GM13976 (cell line): ENCODE measurements around the gene ROBO1.

Experiments
- DNase-seq: peaks from one replicate; pipeline ENCODE4 v3.0.0; 2012; ENCODE audit warnings: low spot score
- in situ Hi-C: fragments of 300-500 bp; cut with MboI; formaldehyde crosslinking; loops from one replicate; pipeline ENCODE4 v1.12.0; 2022; ENCODE audit warnings: low sequenced_read_pairs, mixed read lengths, inconsistent platforms; ENCODE audit not compliant: unreplicated experiment
- TF ChIP-seq, protein P1 (sequence below): IDR thresholded peaks from 2 replicates; pipeline ENCODE4 v1.5.1; 2012; ENCODE audit warnings: borderline replicate concordance, mild to moderate bottlenecking; ENCODE audit not compliant: insufficient read depth; ENCODE audit errors: extremely low read depth, missing control alignments, control extremely low read depth

Gene ROBO1

DNA sequence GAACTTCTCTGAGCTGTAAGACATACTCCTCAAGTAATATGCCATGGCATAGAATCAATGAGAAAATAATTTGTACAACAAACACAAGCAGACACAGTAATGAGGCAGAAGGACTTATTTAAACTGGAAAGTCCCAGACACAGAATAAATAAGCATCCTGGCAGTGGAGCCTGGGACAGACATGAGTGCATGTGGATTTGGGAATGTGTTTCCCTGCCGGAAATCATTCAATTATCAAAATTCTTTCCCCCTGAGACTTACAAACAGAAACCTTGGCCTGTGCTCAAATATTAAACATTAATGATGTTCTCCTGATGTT is 520.1 kb downstream of the ROBO1 start:
- DNase-seq = no peak
- TF ChIP-seq, protein P1, sequence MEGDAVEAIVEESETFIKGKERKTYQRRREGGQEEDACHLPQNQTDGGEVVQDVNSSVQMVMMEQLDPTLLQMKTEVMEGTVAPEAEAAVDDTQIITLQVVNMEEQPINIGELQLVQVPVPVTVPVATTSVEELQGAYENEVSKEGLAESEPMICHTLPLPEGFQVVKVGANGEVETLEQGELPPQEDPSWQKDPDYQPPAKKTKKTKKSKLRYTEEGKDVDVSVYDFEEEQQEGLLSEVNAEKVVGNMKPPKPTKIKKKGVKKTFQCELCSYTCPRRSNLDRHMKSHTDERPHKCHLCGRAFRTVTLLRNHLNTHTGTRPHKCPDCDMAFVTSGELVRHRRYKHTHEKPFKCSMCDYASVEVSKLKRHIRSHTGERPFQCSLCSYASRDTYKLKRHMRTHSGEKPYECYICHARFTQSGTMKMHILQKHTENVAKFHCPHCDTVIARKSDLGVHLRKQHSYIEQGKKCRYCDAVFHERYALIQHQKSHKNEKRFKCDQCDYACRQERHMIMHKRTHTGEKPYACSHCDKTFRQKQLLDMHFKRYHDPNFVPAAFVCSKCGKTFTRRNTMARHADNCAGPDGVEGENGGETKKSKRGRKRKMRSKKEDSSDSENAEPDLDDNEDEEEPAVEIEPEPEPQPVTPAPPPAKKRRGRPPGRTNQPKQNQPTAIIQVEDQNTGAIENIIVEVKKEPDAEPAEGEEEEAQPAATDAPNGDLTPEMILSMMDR = no peak
- in situ Hi-C loops = no loop called here

- in situ Hi-C loops = no loop called here
- DNase-seq = no peak
- TF ChIP-seq, protein P1 = no peak
Observed at GRCh38 chr3:79246875-79247724, 520.7 kb downstream of the ROBO1 start.

- DNase-seq = no peak
- in situ Hi-C loops = no loop called here
- TF ChIP-seq, protein P1 = no peak
Observed at GRCh38 chr3:79245284-79246138, 522.3 kb downstream of the ROBO1 start.

DNA sequence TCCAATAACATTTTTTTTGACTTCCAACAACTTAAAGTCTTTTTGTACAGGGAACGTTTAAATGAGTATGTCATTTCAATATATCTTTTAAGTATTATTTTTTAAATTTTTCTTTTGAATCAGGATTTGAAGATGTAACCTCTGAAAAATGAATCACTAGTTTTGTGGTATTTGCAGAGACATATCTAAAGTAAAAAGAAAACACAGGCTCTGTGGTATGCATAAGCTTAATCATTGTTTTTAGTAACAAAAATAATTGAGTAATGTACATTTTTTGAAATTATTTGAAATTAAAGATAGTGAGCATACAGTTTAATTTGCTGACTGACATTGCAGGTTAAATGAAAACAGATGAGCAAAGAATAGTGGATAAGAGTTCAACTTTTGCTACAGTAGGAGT is 531.3 kb downstream of the ROBO1 start:
- in situ Hi-C loops = no loop called here
- no peak for DNase-seq
- TF ChIP-seq, protein P1 = no peak

- TF ChIP-seq, protein P1 = no peak
- no peak for DNase-seq
- in situ Hi-C loops = no loop called here
Observed at GRCh38 chr3:79233431-79234060, 534.3 kb downstream of the ROBO1 start.

DNA sequence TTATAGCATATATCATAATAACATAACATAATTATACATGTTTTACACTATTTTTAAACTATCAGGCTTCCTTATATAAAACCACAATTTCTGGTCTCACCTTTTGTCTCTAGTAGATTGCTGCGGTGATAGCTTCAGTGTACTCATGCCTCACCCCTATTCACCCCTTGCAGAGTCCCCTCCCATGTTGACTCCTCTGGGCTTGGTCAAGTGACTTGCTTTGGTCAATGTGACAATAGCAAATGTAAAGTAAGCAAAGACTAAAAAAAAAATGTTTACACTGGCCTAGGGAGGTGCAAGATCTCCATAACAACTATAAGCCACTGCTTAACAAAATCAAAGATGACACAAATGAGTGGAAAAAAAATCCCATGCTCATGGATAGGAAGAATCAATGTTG is 537.5 kb downstream of the ROBO1 start:
- TF ChIP-seq, protein P1 = no peak
- in situ Hi-C loops = no loop called here
- no peak for DNase-seq
